Fibroblast of the aortic adventitia (primary cell): ENCODE data around the gene DYNC1I1. TPM values are rescaled to one million over a fixed set of nuclear protein-coding genes. Genes with fewer than 3 reads are reported as not detected.

Source experiments
- DNase-seq: peaks from one replicate; pipeline ENCODE4 v3.0.0-alpha.2; 2010; ENCODE audit warnings: low read depth
- H3K4me3 ChIP-seq: 2 replicates; pipeline ENCODE4 v1.5.1; 2011; ENCODE audit warnings: low read depth, mild to moderate bottlenecking, control low read depth, low read length, moderate library complexity
- total RNA-seq: library from RNA; depleted of rRNA; stranded (reverse); fragments of >200 nt; gene quantifications from 2 replicates; pipeline ENCODE4 v1.2.3, GENCODE V29; 2012; ENCODE audit warnings: low replicate concordance
- TF ChIP-seq, protein P1 (sequence below): IDR thresholded peaks from 2 replicates; pipeline ENCODE4 v1.5.1; 2011; ENCODE audit warnings: mild to moderate bottlenecking, low read length, control low read depth, inconsistent platforms; ENCODE audit not compliant: insufficient read depth

The DYNC1I1 gene
- total RNA-seq, 1 donor = 0.54 TPM

DNA sequence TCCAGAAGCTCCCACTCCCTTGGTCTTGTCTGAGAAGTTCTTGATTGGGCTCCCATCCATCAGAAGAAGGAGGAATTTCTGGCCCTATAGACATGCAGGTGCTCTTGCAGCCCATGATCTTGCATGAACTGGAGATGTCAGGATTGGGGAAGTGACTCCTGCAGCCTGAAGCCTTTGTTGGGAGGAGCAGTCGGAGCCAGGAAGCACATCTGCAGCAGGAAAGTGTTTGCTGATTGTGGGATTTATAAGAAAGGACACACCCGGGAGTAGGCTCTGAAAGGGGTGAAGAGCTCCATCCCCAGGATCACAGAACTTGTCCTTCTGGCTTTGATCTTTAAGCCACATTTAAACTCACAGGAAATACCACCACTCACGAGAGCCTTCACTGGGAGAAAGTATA lies 185.2 kb downstream of the DYNC1I1 start:
- no peak overlapping the region for H3K4me3 ChIP-seq
- DNase-seq = no peak
- TF ChIP-seq, protein P1, sequence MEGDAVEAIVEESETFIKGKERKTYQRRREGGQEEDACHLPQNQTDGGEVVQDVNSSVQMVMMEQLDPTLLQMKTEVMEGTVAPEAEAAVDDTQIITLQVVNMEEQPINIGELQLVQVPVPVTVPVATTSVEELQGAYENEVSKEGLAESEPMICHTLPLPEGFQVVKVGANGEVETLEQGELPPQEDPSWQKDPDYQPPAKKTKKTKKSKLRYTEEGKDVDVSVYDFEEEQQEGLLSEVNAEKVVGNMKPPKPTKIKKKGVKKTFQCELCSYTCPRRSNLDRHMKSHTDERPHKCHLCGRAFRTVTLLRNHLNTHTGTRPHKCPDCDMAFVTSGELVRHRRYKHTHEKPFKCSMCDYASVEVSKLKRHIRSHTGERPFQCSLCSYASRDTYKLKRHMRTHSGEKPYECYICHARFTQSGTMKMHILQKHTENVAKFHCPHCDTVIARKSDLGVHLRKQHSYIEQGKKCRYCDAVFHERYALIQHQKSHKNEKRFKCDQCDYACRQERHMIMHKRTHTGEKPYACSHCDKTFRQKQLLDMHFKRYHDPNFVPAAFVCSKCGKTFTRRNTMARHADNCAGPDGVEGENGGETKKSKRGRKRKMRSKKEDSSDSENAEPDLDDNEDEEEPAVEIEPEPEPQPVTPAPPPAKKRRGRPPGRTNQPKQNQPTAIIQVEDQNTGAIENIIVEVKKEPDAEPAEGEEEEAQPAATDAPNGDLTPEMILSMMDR = no peak

DNA sequence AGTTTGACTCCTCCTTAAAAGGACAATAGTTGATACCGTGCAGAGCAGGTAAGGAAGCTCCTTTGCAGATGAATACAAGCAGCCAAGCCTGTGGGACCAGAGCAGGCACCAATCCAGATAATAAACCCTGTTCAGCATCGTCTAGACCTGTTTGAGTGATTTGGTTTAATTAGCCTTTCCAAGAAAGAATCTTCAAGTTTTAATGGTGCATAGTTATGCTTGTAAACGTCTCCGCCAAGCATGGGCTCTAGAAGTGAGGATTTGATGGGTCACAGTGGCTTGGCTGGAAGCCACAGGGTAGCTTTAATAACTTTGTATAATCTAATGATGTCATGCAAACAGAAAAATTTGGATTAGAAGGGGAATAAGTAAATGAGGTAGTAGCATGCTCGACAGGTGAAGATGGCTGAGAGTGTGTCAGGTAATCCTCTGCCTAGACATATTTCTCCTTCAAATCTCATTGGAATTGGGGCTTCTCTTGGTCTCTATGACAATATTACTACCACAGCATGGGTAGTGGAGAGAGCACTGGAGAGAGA lies 188.4 kb downstream of the DYNC1I1 start:
- no peak overlapping the region for H3K4me3 ChIP-seq
- TF ChIP-seq, protein P1 = no peak
- no peak for DNase-seq

DNA sequence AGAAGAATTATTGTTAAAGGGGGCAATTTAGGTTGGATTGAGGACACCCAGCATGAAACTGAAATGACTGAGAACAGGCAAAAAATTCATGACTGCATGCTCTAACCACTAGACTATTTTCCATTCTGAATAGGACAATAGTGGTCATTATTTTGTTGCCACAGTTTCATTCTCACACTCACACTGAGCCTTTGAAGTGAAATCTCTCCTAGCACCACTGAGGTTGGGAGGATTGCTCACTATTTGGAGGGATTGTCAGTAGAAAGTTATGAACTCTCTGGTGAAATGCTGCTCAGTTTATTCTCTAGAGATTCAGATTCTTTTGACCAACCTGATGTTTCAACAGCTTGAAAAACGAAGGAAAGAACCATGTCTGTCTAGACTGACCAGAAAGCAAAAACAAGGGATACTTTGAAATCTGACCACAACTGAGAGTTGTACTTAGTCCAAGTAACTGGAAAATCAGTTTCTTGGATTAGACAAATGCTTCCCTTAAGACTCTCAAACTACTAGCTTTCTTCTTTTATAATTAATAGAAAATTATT lies 191.2 kb downstream of the DYNC1I1 start:
- no peak overlapping the region for H3K4me3 ChIP-seq
- no peak for DNase-seq
- TF ChIP-seq, protein P1 = no peak

DNA sequence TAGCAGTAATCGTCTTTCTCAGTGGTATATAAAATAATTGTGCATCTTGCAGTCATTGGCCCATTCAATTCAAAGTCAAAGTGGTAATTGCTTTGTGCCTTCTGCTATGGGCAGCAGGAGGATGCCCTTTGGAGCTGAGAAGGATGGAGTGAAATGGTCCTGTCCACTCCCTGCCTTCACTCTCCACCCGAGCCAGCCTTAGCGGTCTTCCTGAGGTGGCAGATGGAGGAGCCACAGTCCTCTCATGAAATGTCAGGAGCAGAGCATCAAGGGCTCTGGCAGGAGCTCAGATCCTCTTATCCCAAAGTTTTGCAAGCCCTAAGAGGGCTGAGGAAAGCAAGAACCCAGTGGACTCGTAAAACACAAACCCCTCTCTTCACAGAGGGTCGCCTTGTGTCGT lies 199.4 kb downstream of the DYNC1I1 start:
- TF ChIP-seq, protein P1 = no peak
- DNase-seq = no peak
- no peak overlapping the region for H3K4me3 ChIP-seq

DNA sequence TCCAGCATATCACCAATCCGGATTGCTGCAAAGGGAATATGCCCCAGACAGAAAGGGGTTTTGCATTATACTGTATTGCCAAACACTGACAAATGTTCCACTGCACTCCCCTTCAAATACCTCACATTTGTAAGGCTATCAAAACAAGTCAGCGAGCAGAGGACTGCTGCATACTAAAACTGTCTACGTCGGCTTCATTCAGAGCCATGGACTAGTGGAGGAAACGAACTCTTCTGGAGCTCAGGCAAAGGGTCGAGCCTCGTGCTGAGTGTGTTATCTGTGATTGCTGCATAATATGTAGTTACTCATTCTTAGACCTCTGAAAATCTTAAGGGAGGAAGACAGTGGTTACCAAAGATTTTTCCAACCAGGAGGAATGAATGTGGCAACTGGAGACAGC lies 200.2 kb downstream of the DYNC1I1 start:
- DNase-seq = no peak
- TF ChIP-seq, protein P1 = no peak
- H3K4me3 ChIP-seq = no peak overlapping the region

DNA sequence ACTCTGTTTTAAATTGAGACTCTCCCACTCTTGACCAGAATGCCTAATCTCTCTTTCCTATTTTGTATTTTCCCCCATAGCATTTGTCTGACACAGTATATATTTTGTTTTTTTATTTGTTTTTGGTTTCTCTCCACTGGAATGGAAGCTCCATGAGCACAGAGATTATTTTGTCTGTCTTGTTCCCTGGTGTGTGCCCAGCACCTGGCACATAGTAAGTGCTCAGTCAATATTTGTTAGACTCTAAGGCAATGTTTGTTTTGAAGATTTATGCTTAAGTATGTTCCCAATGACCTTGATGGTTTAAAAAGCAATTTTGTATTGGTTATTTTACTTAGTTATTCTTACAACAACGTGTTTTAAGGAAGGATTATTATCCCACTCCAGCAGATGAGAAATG lies 201.8 kb downstream of the DYNC1I1 start:
- TF ChIP-seq, protein P1 = no peak
- H3K4me3 ChIP-seq = no peak overlapping the region
- no peak for DNase-seq
